GM12878 (cell line): Measurements from ENCODE around the gene TPP2. TPM values are rescaled to one million over a fixed set of nuclear protein-coding genes. Genes with fewer than 3 reads are reported as not detected.

Source experiments
- ATAC-seq: fragments of 200-7000 bp; cut with Tn5 transposase; 3 replicates; pipeline ENCODE4 v1.9.1; 2020; ENCODE audit warnings: mild to moderate bottlenecking, moderate library complexity
- BruUV-seq: library from RNA; stranded (reverse); fragments of 400-500 nt; replicated peaks from 2 replicates; lab custom pipeline; 2021; lab: Mats Ljungman, UMichigan
- CTCF ChIA-PET: fragments of 300-600 bp; sonication (Branson Sonifier 250); formaldehyde crosslinking; extraction: SDS; loops from one replicate; lab custom pipeline; 2021; ENCODE audit warnings: inconsistent platforms; lab: Yijun Ruan, JAX
- POLR2A ChIA-PET: fragments of 350-600 bp; formaldehyde crosslinking; extraction: SDS; loops from one replicate; lab custom pipeline; 2021; ENCODE audit warnings: inconsistent platforms; lab: Charles Lee
- RAD21 ChIA-PET: fragments of 300-600 bp; sonication (Branson Sonifier 250); formaldehyde crosslinking; loops from one replicate; lab custom pipeline; 2023; ENCODE audit warnings: antibody characterized with exemption; ENCODE audit not compliant: unreplicated experiment; lab: Charles Lee
- SMC1A ChIA-PET: fragments of 300-600 bp; sonication (Branson Sonifier 250); formaldehyde crosslinking; loops from one replicate; lab custom pipeline; 2023; ENCODE audit not compliant: unreplicated experiment, uncharacterized antibody; lab: Charles Lee
- DNase-seq: peaks from one replicate; pipeline ENCODE4 v3.0.0-alpha.2; 2011; ENCODE audit warnings: low read depth, low spot score
- FAIRE-seq: peaks from 3 replicates; lab custom pipeline; 2011; peaks lifted over from hg19 to GRCh38; lab: Jason Lieb, UNC
- H2AFZ ChIP-seq: 2 replicates; pipeline ENCODE4 v1.6.0; 2011; ENCODE audit warnings: low read depth, low read length, control low read depth; ENCODE audit not compliant: control insufficient read depth
- H3K27ac ChIP-seq: 2 replicates; pipeline ENCODE4 v1.5.1; 2011; ENCODE audit warnings: control low read depth; ENCODE audit not compliant: control insufficient read depth, insufficient read depth
- H3K27me3 ChIP-seq, 2 experiments: replicated peaks in 1 of 2; 2 replicates each; pipeline versions ENCODE4 v1.6.0 to v1.6.1; 2011; ENCODE audit warnings: low read length in 1 of 2; ENCODE audit not compliant: control insufficient read depth in 2 of 2, insufficient read depth in 2 of 2
- H3K36me3 ChIP-seq, 2 experiments: 2 replicates each; pipeline ENCODE4 v1.5.1; 2011; ENCODE audit warnings: low read length in 1 of 2; ENCODE audit not compliant: control insufficient read depth in 2 of 2, insufficient read depth in 2 of 2
- H3K4me1 ChIP-seq: 2 replicates; pipeline ENCODE4 v1.6.1; 2011; ENCODE audit warnings: mild to moderate bottlenecking, low read length, moderate library complexity, mixed read lengths; ENCODE audit not compliant: control insufficient read depth, insufficient read depth
- H3K4me2 ChIP-seq: 2 replicates; pipeline ENCODE4 v1.6.0; 2011; ENCODE audit warnings: control low read depth; ENCODE audit not compliant: control insufficient read depth, insufficient read depth
- H3K4me3 ChIP-seq: fragments of 200-600 bp; sonication (generic); 2 replicates; pipeline ENCODE4 v1.5.1; 2016
- H3K79me2 ChIP-seq: 2 replicates; pipeline ENCODE4 v1.6.0; 2011; ENCODE audit warnings: low read length; ENCODE audit not compliant: control insufficient read depth, insufficient read depth
- H3K9ac ChIP-seq: 2 replicates; pipeline ENCODE4 v1.8.0; 2011; ENCODE audit warnings: low read length, control low read depth, mixed read lengths; ENCODE audit not compliant: control insufficient read depth, insufficient read depth
- H3K9me3 ChIP-seq: replicated peaks from 3 replicates; pipeline ENCODE4 v1.5.1; 2011; ENCODE audit warnings: mild to moderate bottlenecking, low read length; ENCODE audit not compliant: control insufficient read depth, insufficient read depth
- H4K20me1 ChIP-seq: 2 replicates; pipeline ENCODE4 v1.6.0; 2011; ENCODE audit not compliant: control insufficient read depth, insufficient read depth
- ASH2L ChIP-seq: fragments of 300-600, 200-600 bp; sonication (generic); IDR thresholded peaks from 2 replicates; pipeline ENCODE4 v1.6.1; 2017; ENCODE audit warnings: low read depth, mild to moderate bottlenecking, borderline replicate concordance
- JUNB ChIP-seq: IDR thresholded peaks from 2 replicates; pipeline ENCODE4 v1.6.1; 2016; ENCODE audit warnings: antibody characterized with exemption, mild to moderate bottlenecking
- LARP7 ChIP-seq: fragments of 450-650 bp; IDR thresholded peaks from 2 replicates; pipeline ENCODE4 v1.6.1; 2017; ENCODE audit warnings: mild to moderate bottlenecking
- MTA2 ChIP-seq: fragments of 450-650 bp; IDR thresholded peaks from 2 replicates; pipeline ENCODE4 v1.6.1; 2016; ENCODE audit warnings: low read depth, mild to moderate bottlenecking, moderate library complexity
- MYB ChIP-seq: fragments of 150-350 bp; IDR thresholded peaks from 2 replicates; pipeline ENCODE4 v1.6.1; 2014; ENCODE audit warnings: mild to moderate bottlenecking, low read depth, low read length, borderline replicate concordance
- MYC ChIP-seq: IDR thresholded peaks from 2 replicates; pipeline ENCODE4 v1.6.1; 2011; ENCODE audit warnings: mild to moderate bottlenecking, low read length, moderate library complexity, inconsistent platforms; ENCODE audit not compliant: insufficient read depth, insufficient replicate concordance, insufficient read length, severe bottlenecking
- RCOR1 ChIP-seq: conservative IDR thresholded peaks from 2 replicates; pipeline ENCODE4 v1.6.1; 2012; ENCODE audit warnings: low read depth, low read length, improper control_type of control experiment
- SPI1 ChIP-seq: IDR thresholded peaks from 2 replicates; pipeline ENCODE4 v1.6.1; 2011; ENCODE audit warnings: low read depth, mild to moderate bottlenecking, low read length, moderate library complexity, borderline replicate concordance; ENCODE audit not compliant: insufficient read depth
- SREBF1 ChIP-seq: IDR thresholded peaks from 2 replicates; pipeline ENCODE4 v1.6.1; 2012; ENCODE audit warnings: mild to moderate bottlenecking, low read length
- USF1 ChIP-seq: IDR thresholded peaks from 2 replicates; pipeline ENCODE4 v1.6.1; 2011; ENCODE audit warnings: borderline replicate concordance, low read depth, mild to moderate bottlenecking, moderate library complexity, mixed read lengths, low read length; ENCODE audit not compliant: insufficient read depth; ENCODE audit errors: extremely low read length
- ZBTB11 ChIP-seq: fragments of 450-650 bp; formaldehyde crosslinking; IDR thresholded peaks from 2 replicates; pipeline ENCODE4 v1.5.0; 2022; ENCODE audit warnings: mild to moderate bottlenecking, missing genetic modification characterization
- WGBS: methylation state at CpG from one replicate; pipeline ENCODE4 v1.1.6; 2016; ENCODE audit warnings: low lambda C conversion rate; ENCODE audit not compliant: insufficient replicate concordance, insufficient coverage; ENCODE audit errors: missing lambda C conversion rate; 5-methylcytosine and 5-hydroxymethylcytosine counted together
- in situ Hi-C: fragments of 300-500 bp; cut with MboI; formaldehyde crosslinking; loops from 9 replicates; pipeline ENCODE4 v1.14.3; 2018; ENCODE audit warnings: mixed read lengths
- intact Hi-C: fragments of 100-400 bp; cut with micrococcal nuclease; formaldehyde crosslinking; loops from one replicate; pipeline ENCODE4 v1.14.2; 2022; ENCODE audit not compliant: unreplicated experiment
- polyA plus RNA-seq, 11 experiments: library from polyadenylated mRNA; depleted of rRNA in 4 of 11; unstranded in 6 of 11; stranded (reverse) in 5 of 11; fragments of >200 nt; fragmentation: Nextera tagmentation in 4 of 11; fragmentation: Illumina TruSeq in 1 of 11; extraction: Ambion mirVana in 4 of 11; extraction: Trizol in 1 of 11; gene quantifications; 1 replicate in 1 of 11; 2 replicates in 10 of 11; pipeline versions ENCODE4 v1.2.1 to v1.2.3, GENCODE V29; 2011 to 2016; ENCODE audit warnings: inconsistent platforms in 2 of 11, missing spikeins in 2 of 11, low read depth in 1 of 11
- total RNA-seq, 4 experiments: library from RNA; depleted of rRNA in 3 of 4; stranded (reverse); fragments of >200 nt in 3 of 4; fragmentation: Illumina TruSeq in 1 of 4; extraction: Trizol in 1 of 4; gene quantifications; 2 replicates each; pipeline versions ENCODE4 v1.2.1 to v1.2.3, GENCODE V29; 2013 to 2021
- TF ChIP-seq, protein P1 (sequence below): IDR thresholded peaks from 2 replicates; pipeline ENCODE4 v1.6.1; 2012; ENCODE audit warnings: low read length, inconsistent platforms

Gene TPP2
- total and polyA plus RNA-seq, 10 of the 15 experiments (the other 5 are each of a cell fraction or from before 2014, with no cell fraction given): 18.4 to 82.3 (median 55.4) TPM

DNA sequence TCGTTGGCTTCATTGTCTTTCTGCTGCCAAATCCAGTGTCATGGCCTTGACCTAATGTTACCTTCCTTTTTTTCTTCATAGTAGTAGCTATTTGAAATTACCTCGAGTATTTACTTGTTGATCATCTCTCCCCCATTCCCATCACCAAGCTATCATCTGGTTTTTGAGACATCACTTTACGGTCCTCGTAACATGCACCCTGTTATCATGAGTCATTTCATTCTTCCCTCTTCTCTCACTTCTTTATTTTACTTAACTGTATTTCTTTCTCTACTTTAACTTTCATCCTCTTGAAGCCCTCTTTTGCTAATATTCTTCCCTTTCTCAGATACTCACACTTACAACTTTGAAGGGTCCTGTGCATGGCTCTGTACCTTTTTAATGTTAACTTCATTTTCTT, 31.8 kb downstream of the TPP2 start:
- RAD21 ChIA-PET: no interaction called here
- Histone ChIP-seq H3K4me3 (no peak overlapping the region), H2AFZ (no peak overlapping the region), H3K9me3 (no peaks in the 10 kb centered on the region), H3K36me3 (peaks cover 5 to 26% of the 10 kb centered on the region in 2 experiments), H4K20me1 (no peaks in the 10 kb centered on the region), H3K4me2 (no peak overlapping the region), H3K9ac (no peak overlapping the region), H3K79me2 (no peaks in the 10 kb centered on the region), H3K4me1 (no peaks in the 10 kb centered on the region), H3K27ac (no peak overlapping the region), H3K27me3 (no peaks in the 10 kb centered on the region)
- CTCF ChIA-PET: no interaction called here
- SMC1A ChIA-PET: no interaction called here
- no peak for TF ChIP-seq LARP7
- peak; percentile 16; the same call in 1 of the 2 replicates for TF ChIP-seq SPI1
- TF ChIP-seq, protein P1, sequence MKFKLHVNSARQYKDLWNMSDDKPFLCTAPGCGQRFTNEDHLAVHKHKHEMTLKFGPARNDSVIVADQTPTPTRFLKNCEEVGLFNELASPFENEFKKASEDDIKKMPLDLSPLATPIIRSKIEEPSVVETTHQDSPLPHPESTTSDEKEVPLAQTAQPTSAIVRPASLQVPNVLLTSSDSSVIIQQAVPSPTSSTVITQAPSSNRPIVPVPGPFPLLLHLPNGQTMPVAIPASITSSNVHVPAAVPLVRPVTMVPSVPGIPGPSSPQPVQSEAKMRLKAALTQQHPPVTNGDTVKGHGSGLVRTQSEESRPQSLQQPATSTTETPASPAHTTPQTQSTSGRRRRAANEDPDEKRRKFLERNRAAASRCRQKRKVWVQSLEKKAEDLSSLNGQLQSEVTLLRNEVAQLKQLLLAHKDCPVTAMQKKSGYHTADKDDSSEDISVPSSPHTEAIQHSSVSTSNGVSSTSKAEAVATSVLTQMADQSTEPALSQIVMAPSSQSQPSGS: no peak
- TF ChIP-seq JUNB: peak; percentile 12; the same call in 1 of the 2 replicates
- TF ChIP-seq SREBF1: no peak
- no peak for TF ChIP-seq MTA2
- FAIRE-seq (no peak), DNase-seq (no peak), ATAC-seq (no peak)
- POLR2A ChIA-PET: no interaction called here
- intact Hi-C loops: no loop called here
- BruUV-seq: no TSS peak
- 42% methylated on average over 3 of the region's 4 CpGs for WGBS
- in situ Hi-C loops: no loop called here

DNA sequence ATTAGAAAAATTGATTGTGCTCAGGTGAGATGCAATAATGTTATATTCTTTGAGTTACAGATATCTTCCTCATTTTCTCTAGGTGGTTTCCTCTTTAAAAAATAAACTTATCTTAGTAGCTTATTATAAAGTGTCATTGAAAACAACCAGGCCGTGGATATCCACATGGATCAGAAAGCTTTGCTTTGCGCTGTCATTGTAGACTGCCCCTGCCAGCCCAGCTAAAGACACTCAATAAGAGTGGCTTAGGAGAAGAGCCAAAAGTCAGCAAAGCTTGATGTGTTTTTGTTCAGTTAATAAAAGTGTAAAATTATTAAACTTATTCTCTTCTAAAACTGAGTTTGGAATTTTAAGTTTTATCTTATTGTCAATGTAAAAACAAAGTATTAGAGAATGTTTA, 34.4 kb downstream of the TPP2 start:
- FAIRE-seq (no peak), ATAC-seq (no peak), DNase-seq (no peak)
- H3K9ac ChIP-seq: no peak overlapping the region
- no peak overlapping the region for H2AFZ ChIP-seq
- H3K27me3 ChIP-seq: no peaks in the 10 kb centered on the region
- no peaks in the 10 kb centered on the region for H3K4me1 ChIP-seq
- POLR2A ChIA-PET: interaction anchor here (0.8 kb wide), 1 partner anchor 10 kb away, joined by 3 read pairs; no protein-coding TSS in a partner anchor
- H3K9me3 ChIP-seq: no peaks in the 10 kb centered on the region
- 100% methylated on average over 2 of the region's 2 CpGs for WGBS
- CTCF ChIA-PET: interaction anchor here (0.8 kb wide), 1 partner anchor 37 kb away, joined by 3 read pairs; no protein-coding TSS in a partner anchor
- no peaks in the 10 kb centered on the region for H3K79me2 ChIP-seq
- peaks cover 4 to 41% of the 10 kb centered on the region in 2 experiments for H3K36me3 ChIP-seq
- intact Hi-C loops (no loop called here), in situ Hi-C loops (no loop called here)
- BruUV-seq: TSS peak; percentile 33
- H3K4me3 ChIP-seq: no peak overlapping the region
- no peaks in the 10 kb centered on the region for H4K20me1 ChIP-seq
- SMC1A ChIA-PET: interaction anchor here (1.4 to 2.1 kb wide), 3 partner anchors 9 to 25 kb away, joined by 3 to 4 read pairs (median 4); no protein-coding TSS in a partner anchor
- H3K27ac ChIP-seq: no peak overlapping the region
- H3K4me2 ChIP-seq: no peak overlapping the region
- RAD21 ChIA-PET: no interaction called here
- no peak for TF ChIP-seq ZBTB11 (CRISPR knock-in tag)
- TF ChIP-seq ASH2L: no peak
- no peak for TF ChIP-seq MYB
- TF ChIP-seq SREBF1: no peak
- no peak for TF ChIP-seq USF1
- no peak for TF ChIP-seq RCOR1
- no peak for TF ChIP-seq MYC
